Measurements from ENCODE around the gene POLE3.

DNA sequence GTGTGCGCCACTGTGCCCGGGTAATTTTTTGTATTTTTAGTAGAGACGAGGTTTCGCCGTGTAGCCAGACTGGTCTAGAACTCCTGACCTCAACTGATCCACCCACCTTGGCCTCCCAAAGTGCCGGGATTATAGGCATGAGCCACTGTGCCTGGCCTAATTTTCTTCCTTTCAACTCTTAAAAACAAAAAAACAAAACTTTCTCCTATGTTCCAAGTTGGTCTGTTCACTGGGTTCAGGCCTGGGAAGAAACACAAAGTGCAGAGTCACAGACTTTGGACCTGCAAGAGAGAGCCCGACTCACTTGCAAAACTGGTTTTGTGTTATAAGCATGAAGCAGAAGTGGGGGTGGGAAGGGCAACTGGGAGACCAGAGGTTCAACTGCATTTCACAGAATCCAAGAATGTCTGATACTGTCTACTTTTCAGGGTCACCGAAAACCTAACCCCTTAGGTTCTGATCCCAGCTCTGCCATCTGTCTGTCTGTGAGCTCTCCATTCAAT lies 28.5 kb downstream of the POLE3 start:
- TF ChIP-seq, protein P1, sequence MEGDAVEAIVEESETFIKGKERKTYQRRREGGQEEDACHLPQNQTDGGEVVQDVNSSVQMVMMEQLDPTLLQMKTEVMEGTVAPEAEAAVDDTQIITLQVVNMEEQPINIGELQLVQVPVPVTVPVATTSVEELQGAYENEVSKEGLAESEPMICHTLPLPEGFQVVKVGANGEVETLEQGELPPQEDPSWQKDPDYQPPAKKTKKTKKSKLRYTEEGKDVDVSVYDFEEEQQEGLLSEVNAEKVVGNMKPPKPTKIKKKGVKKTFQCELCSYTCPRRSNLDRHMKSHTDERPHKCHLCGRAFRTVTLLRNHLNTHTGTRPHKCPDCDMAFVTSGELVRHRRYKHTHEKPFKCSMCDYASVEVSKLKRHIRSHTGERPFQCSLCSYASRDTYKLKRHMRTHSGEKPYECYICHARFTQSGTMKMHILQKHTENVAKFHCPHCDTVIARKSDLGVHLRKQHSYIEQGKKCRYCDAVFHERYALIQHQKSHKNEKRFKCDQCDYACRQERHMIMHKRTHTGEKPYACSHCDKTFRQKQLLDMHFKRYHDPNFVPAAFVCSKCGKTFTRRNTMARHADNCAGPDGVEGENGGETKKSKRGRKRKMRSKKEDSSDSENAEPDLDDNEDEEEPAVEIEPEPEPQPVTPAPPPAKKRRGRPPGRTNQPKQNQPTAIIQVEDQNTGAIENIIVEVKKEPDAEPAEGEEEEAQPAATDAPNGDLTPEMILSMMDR (IDR thresholded peaks at IDR 0.05), result no peak
- no peak for TF ChIP-seq POLR2A (IDR thresholded peaks at IDR 0.05)
- TF ChIP-seq POLR2AphosphoS5 (IDR thresholded peaks at IDR 0.05; ENCODE audit: insufficient read depth in 1 of 2, low read depth in 1 of 2), result no peak

All from vagina (tissue), 2 donors.